Gastroesophageal sphincter (tissue), 4 donors: ENCODE data around the gene NSRP1. TPM values are rescaled to one million over a fixed set of nuclear protein-coding genes. Genes with fewer than 3 reads are reported as not detected.
"Not testable (repeated sequence)": the region's sequence is repeated elsewhere in the genome, so short reads cannot be mapped to it uniquely, and the experiment has no call there.

Source experiments
- ATAC-seq: fragments of 150-250 bp; one replicate; pipeline ENCODE4 v1.9.1; 2016; ENCODE audit warnings: mild to moderate bottlenecking, moderate library complexity
- H3K27ac ChIP-seq, 4 donors: fragments of 200-600 bp; sonication (generic) in 3 of 4; 1 replicate in 3 of 4; 2 replicates in 1 of 4; pipeline ENCODE4 v1.5.1; 2016 to 2019
- H3K27me3 ChIP-seq: fragments of 200-600 bp; sonication (generic); one replicate; pipeline ENCODE4 v1.5.1; 2019
- H3K36me3 ChIP-seq, 2 donors: fragments of 200-600 bp; sonication (generic); one replicate each; pipeline ENCODE4 v1.5.1; 2019; ENCODE audit warnings: control low read depth in 1 of 2
- H3K4me1 ChIP-seq, 3 donors: fragments of 200-600 bp; sonication (generic); 1 replicate in 2 of 3; 2 replicates in 1 of 3; pipeline ENCODE4 v1.5.1; 2016 to 2019; ENCODE audit warnings: control low read depth in 2 of 3
- H3K4me3 ChIP-seq, 2 donors: fragments of 200-600 bp; sonication (generic); one replicate each; pipeline ENCODE4 v1.5.1; 2019; ENCODE audit warnings: mild to moderate bottlenecking in 1 of 2, moderate library complexity in 1 of 2
- H3K9me3 ChIP-seq, 3 donors: fragments of 200-600 bp; sonication (generic); one replicate each; pipeline ENCODE4 v1.5.1; 2017 to 2019; ENCODE audit warnings: control low read depth in 2 of 3
- EP300 ChIP-seq: sonication (generic); formaldehyde crosslinking; IDR thresholded peaks from one replicate; pipeline ENCODE4 v1.6.1; 2017; ENCODE audit warnings: antibody characterized with exemption, mild to moderate bottlenecking
- POLR2A ChIP-seq, 2 donors: fragments of 450-650 bp; IDR thresholded peaks; one replicate each; pipeline ENCODE4 v1.6.1; 2017; ENCODE audit warnings: antibody characterized with exemption in 2 of 2, mild to moderate bottlenecking in 2 of 2, moderate library complexity in 1 of 2
- POLR2AphosphoS5 ChIP-seq: sonication (generic); formaldehyde crosslinking; IDR thresholded peaks from one replicate; pipeline ENCODE4 v1.6.1; 2017; ENCODE audit warnings: antibody characterized with exemption
- WGBS, 2 donors: methylation state at CpG; one replicate each; pipeline ENCODE4 v1.1.5; 2018; ENCODE audit warnings: low coverage in 1 of 2; 5-methylcytosine and 5-hydroxymethylcytosine counted together
- total RNA-seq, 4 donors: library from RNA; depleted of rRNA; stranded (reverse); fragments of >200 nt; gene quantifications; one replicate each; pipeline ENCODE4 v1.1.0, GENCODE V29; 2016
- TF ChIP-seq, protein P1 (sequence below), 4 experiments: fragments of 200-600 bp in 2 of 4; fragments of 450-650 bp in 2 of 4; sonication (generic) in 1 of 4; IDR thresholded peaks; one replicate each; pipeline ENCODE4 v1.5.1; 2017 to 2019; ENCODE audit warnings: antibody characterized with exemption in 4 of 4, mild to moderate bottlenecking in 2 of 4, moderate library complexity in 2 of 4

NSRP1 gene
- total RNA-seq, 4 donors from 2014 or later = 24.8 to 39.5 (median 28.4) TPM

DNA sequence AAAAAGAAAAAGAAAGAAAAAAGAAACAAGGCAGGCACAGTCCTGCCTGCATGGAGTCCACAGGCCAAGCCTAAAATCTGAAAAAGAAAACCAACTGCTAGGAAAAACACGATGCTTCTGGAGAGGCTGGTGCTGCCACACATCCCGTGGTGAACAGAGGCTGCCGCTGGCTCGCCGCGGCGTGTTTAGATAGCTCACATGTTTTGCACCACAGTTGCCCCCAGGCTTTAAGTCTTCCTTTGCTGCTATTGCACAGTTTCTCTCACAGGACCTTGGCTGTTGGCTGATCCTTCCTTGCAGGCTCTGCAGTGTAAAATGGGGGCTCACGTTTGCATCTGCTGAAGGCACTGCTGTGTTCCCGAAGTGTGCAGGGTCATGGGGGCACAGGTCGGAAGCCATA is 110.3 kb downstream of the NSRP1 start:
- WGBS, 2 donors = 71 to 75% methylated on average over 9 to 10 of the region's 10 CpGs
- H3K4me3 ChIP-seq = no peak overlapping the region
- TF ChIP-seq POLR2A (IDR thresholded peaks at IDR 0.05) (no peak), POLR2AphosphoS5 (no peak), EP300 (no peak)
- TF ChIP-seq, protein P1, sequence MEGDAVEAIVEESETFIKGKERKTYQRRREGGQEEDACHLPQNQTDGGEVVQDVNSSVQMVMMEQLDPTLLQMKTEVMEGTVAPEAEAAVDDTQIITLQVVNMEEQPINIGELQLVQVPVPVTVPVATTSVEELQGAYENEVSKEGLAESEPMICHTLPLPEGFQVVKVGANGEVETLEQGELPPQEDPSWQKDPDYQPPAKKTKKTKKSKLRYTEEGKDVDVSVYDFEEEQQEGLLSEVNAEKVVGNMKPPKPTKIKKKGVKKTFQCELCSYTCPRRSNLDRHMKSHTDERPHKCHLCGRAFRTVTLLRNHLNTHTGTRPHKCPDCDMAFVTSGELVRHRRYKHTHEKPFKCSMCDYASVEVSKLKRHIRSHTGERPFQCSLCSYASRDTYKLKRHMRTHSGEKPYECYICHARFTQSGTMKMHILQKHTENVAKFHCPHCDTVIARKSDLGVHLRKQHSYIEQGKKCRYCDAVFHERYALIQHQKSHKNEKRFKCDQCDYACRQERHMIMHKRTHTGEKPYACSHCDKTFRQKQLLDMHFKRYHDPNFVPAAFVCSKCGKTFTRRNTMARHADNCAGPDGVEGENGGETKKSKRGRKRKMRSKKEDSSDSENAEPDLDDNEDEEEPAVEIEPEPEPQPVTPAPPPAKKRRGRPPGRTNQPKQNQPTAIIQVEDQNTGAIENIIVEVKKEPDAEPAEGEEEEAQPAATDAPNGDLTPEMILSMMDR (IDR thresholded peaks at IDR 0.05) = no peak
- ATAC-seq = no peak
- H3K4me1 ChIP-seq = no peaks in the 10 kb centered on the region
- peaks cover 17% of the 10 kb centered on the region for H3K27me3 ChIP-seq
- no peaks in the 10 kb centered on the region for H3K9me3 ChIP-seq
- H3K36me3 ChIP-seq = no peaks in the 10 kb centered on the region
- no peak overlapping the region for H3K27ac ChIP-seq

DNA sequence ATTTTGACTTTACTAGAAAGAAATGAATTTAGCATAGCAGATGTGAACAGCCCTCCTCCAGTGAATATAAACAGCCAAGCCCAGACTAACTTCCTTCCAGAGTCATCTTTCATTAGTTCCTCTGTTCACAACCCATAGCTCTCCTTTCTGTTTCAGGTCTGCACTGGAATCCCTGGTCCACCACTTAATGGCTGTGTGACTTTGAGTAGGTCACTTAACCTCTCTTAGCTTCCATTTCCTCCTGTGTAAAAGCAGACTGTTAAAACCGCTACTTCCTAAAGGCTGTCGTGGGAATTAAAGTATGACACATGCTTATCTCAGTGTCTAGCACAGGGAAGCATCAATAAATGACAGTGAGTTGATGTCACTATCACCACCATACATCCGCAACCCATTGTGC is 111.4 kb downstream of the NSRP1 start:
- Histone ChIP-seq H3K9me3 (no peaks in the 10 kb centered on the region), H3K4me1 (no peaks in the 10 kb centered on the region), H3K27me3 (peaks cover 18% of the 10 kb centered on the region), H3K4me3 (no peak overlapping the region), H3K27ac (no peak overlapping the region), H3K36me3 (no peaks in the 10 kb centered on the region)
- no peak for ATAC-seq
- WGBS, 2 donors = 83% methylated on average over 3 of the region's 3 CpGs; no CpG with 5 or more reads in 1 of the 2 donors
- no peak for TF ChIP-seq POLR2AphosphoS5
- TF ChIP-seq, protein P1 (IDR thresholded peaks at IDR 0.05) = no peak

DNA sequence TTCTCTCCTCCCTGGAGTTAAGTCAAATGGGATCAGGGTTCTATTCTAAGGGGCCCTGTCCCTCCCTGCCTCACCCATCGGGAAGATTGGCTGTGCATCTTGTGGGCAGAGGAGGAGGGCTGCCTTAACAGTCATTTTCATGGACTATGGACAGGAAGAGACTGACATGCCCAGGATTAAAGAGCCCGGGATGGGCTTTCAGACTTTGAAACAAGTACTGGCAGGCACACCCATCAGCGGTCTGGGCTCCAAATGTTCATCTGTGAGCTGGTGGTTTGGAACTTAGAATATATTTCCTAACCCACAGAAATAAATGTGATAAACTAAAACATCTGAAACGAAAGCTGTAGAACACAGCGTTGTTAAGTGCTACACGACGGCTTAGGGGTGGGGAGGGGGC is 112.4 kb downstream of the NSRP1 start:
- Histone ChIP-seq H3K4me1 (no peaks in the 10 kb centered on the region), H3K4me3 (no peak overlapping the region), H3K27me3 (peaks cover 27% of the 10 kb centered on the region), H3K27ac (no peak overlapping the region), H3K36me3 (no peaks in the 10 kb centered on the region), H3K9me3 (no peaks in the 10 kb centered on the region)
- 48 to 73% methylated on average over 4 to 6 of the region's 7 CpGs for WGBS, 2 donors
- no peak for TF ChIP-seq EP300
- TF ChIP-seq POLR2A (IDR thresholded peaks at IDR 0.05) = no peak
- TF ChIP-seq, protein P1 (IDR thresholded peaks at IDR 0.05) = no peak
- TF ChIP-seq POLR2AphosphoS5 = no peak
- ATAC-seq = no peak

DNA sequence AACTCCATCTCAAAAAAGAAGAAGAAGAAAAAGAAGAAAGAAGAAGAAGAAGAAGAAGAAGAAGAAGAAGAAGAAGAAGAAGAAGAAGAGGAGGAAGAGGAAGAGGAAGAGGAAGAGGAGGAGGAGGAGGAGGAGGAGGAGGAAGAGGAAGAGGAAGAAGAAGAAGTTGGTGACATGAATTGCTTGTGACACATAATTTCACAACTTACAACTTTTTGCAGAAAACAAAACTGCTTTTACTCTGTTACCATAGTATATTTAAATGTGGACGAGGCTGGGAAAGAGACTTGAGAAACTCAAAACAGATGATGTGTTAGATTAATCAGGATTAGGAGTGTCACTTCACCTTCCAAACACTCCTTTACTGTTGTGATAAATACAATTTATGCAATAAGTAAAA is 113.4 kb downstream of the NSRP1 start:
- H3K27ac ChIP-seq, H3K4me1 ChIP-seq, ATAC-seq, H3K4me3 ChIP-seq, H3K9me3 ChIP-seq, H3K36me3 ChIP-seq: not testable (repeated sequence)
- H3K27me3 ChIP-seq = peaks cover 31% of the 10 kb centered on the region
- 46 to 50% methylated on average over 1 of the region's 1 CpG for WGBS, 2 donors

DNA sequence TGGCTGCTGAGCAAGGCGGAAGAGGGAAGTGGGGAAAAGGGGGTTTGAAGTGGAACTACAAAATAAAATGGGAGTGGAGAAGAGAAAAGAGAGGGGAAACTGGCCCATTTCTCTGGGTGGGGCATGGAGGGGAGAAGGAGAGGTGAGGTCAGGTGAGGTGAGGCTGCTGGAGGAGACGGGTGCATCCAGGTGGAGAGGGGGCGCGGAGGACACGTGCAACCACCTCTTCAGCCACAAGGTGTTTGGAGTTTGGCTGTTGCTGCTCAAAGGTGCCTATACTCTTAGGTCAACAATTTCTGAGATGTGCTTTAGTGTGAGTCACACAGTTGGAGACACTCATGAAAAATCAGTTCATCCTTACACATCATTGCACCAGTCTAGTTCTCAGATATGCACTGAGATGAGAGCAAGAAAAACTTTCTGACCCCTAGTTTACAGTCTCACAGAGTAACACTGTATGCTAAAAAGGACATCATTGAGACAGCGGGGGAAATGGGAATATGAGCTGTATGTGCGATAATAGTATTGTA is 114.0 kb downstream of the NSRP1 start:
- TF ChIP-seq, protein P1 (IDR thresholded peaks at IDR 0.05) = no peak
- TF ChIP-seq POLR2A (IDR thresholded peaks at IDR 0.05) = no peak
- no peak for TF ChIP-seq POLR2AphosphoS5
- TF ChIP-seq EP300 = no peak
- Histone ChIP-seq H3K4me3 (no peak overlapping the region), H3K36me3 (no peaks in the 10 kb centered on the region), H3K9me3 (no peaks in the 10 kb centered on the region), H3K27me3 (peaks cover 37% of the 10 kb centered on the region), H3K27ac (no peak overlapping the region), H3K4me1 (peaks cover 0 to 10% (median 9%) of the 10 kb centered on the region in 3 donors)
- no peak for ATAC-seq
- 81 to 91% methylated on average over 3 to 7 of the region's 7 CpGs for WGBS, 2 donors
